GM12875 (cell line): ENCODE results near the gene SLC25A28.

Source experiments
- H3K4me3 ChIP-seq: one replicate; pipeline ENCODE4 v1.5.1; 2011; ENCODE audit warnings: low read depth, low read length, control low read depth
- TF ChIP-seq, protein P1 (sequence below): IDR thresholded peaks from 2 replicates; pipeline ENCODE4 v1.5.1; 2011; ENCODE audit warnings: low read depth, mild to moderate bottlenecking, control low read depth, inconsistent platforms, low read length, moderate library complexity, borderline replicate concordance; ENCODE audit not compliant: insufficient read depth

The SLC25A28 gene

DNA sequence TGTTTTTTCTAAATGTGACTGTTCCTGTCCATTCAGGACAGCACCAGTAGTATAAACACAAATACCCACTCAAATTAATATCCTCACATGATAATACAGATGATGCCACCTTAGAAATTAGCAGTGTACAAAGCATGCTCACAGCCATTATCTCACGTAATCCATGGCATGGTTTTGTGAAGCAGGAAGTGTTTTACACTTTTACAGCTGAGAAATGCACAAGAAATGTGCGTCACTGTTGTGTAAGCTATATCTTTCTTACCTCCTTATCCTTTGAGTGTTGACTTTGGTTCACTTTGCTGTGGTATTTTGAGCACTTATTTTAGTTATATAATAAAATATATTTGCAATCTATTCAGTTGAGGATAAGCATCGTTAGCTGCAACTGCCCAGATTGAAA lies 55.9 kb downstream of the SLC25A28 start:
- H3K4me3 ChIP-seq = no peak overlapping the region
- TF ChIP-seq, protein P1, sequence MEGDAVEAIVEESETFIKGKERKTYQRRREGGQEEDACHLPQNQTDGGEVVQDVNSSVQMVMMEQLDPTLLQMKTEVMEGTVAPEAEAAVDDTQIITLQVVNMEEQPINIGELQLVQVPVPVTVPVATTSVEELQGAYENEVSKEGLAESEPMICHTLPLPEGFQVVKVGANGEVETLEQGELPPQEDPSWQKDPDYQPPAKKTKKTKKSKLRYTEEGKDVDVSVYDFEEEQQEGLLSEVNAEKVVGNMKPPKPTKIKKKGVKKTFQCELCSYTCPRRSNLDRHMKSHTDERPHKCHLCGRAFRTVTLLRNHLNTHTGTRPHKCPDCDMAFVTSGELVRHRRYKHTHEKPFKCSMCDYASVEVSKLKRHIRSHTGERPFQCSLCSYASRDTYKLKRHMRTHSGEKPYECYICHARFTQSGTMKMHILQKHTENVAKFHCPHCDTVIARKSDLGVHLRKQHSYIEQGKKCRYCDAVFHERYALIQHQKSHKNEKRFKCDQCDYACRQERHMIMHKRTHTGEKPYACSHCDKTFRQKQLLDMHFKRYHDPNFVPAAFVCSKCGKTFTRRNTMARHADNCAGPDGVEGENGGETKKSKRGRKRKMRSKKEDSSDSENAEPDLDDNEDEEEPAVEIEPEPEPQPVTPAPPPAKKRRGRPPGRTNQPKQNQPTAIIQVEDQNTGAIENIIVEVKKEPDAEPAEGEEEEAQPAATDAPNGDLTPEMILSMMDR = no peak

DNA sequence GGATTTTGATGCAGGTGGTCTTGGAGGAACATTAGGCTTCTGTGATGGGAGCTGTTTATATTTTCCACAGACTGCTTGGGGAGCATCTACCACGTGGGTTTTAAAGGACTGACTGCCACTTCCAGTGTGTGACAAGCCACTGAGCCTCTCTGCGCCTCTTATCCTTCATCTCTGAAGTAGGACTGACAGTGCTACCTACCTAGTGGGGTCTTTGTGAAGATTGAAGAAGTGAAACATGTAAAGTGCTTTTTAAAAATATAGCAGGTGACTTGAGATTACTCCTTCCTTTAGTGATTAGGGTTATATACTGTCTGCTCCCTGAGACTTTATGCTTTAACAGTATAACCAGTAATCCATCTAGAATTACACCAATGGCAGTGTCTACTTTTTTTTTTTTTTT lies 57.6 kb downstream of the SLC25A28 start:
- H3K4me3 ChIP-seq = no peak overlapping the region
- TF ChIP-seq, protein P1 = no peak
